GM12874 (cell line): Measurements from ENCODE around the gene TAF10.

Source experiments
- CTCF ChIP-seq: IDR thresholded peaks from 2 replicates; pipeline ENCODE4 v1.5.1; 2011; ENCODE audit warnings: low read depth, mild to moderate bottlenecking, control low read depth, low read length, moderate library complexity; ENCODE audit not compliant: insufficient read depth

TAF10 gene

GRCh38 chr11:6604081-6604626 is 7.9 kb downstream of the TAF10 start:
- TF ChIP-seq CTCF = no peak

GRCh38 chr11:6603287-6604080 is 8.5 kb downstream of the TAF10 start, which contains the start of the genes ILK and RRP8:
Gene ILK (plus strand): TSS chr11:6603774. CDS start chr11:6604272, 498 bp downstream.
Gene RRP8 (minus strand): TSS chr11:6603616. CDS start chr11:6603502, 114 bp downstream.
- no peak for TF ChIP-seq CTCF

GRCh38 chr11:6602096-6602940 is 9.7 kb downstream of the TAF10 start:
- no peak for TF ChIP-seq CTCF

- TF ChIP-seq CTCF = no peak
These were observed 11.0 kb downstream of the TAF10 start for GRCh38 chr11:6601041-6601461.

GRCh38 chr11:6599881-6600390 is 12.1 kb downstream of the TAF10 start:
- TF ChIP-seq CTCF = no peak

GRCh38 chr11:6599449-6599848 is 12.6 kb downstream of the TAF10 start:
- TF ChIP-seq CTCF = no peak

GRCh38 chr11:6598555-6598954 is 13.5 kb downstream of the TAF10 start:
- no peak for TF ChIP-seq CTCF
